ENCODE measurements around the gene CYP3A7.
"Not testable (repeated sequence)": the region's sequence is repeated elsewhere in the genome, so short reads cannot be mapped to it uniquely, and the experiment has no call there.

CYP3A7 gene

DNA sequence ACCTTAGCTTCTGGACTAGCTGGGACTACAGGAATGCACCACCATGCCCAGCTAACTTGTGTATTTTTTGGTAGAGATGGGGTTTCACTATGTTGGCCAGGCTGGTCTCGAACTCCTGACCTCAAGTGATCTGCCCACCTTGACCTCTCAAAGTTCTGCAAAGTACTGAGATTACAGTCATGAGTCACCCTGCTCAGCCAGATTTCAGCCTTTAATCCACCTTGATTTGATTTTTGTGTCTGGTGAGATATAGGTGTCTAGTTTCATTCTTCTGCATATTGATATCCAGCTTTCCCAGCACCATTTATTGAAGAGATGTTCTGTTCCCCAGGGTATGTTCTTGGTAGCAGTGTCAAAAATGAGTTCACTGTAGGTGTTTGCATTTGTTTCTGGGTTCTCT, 20.1 kb upstream of the CYP3A7 start:
- DNase-seq (ENCODE audit: insufficient read length, low spot score) (no peak), FAIRE-seq (no peak)
- TF ChIP-seq POLR2A (IDR thresholded peaks at IDR 0.05; ENCODE audit: low read depth, low read length) = no peak

DNA sequence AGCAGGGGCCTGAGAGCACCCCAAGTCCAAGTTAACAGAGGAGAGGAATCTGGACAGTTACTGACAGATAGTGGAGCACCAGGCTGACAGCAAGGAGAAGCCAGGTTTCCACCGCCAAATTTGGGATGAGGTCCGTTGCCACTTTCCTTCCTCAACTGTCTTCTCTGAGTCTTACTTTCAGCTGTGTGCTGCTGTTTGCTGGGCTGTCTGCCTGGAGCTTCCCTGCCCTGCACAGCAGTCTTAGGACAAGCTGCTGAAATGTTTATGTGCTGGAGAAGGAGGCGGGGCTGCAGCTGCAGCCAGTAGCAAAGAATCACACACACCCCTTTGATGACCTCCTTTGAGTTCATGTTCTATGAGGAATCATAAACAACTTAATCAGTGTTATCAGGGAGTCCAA, 17.4 kb upstream of the CYP3A7 start:
- TF ChIP-seq POLR2A (IDR thresholded peaks at IDR 0.05; ENCODE audit: low read depth, low read length) = no peak
- FAIRE-seq = no peak

DNA sequence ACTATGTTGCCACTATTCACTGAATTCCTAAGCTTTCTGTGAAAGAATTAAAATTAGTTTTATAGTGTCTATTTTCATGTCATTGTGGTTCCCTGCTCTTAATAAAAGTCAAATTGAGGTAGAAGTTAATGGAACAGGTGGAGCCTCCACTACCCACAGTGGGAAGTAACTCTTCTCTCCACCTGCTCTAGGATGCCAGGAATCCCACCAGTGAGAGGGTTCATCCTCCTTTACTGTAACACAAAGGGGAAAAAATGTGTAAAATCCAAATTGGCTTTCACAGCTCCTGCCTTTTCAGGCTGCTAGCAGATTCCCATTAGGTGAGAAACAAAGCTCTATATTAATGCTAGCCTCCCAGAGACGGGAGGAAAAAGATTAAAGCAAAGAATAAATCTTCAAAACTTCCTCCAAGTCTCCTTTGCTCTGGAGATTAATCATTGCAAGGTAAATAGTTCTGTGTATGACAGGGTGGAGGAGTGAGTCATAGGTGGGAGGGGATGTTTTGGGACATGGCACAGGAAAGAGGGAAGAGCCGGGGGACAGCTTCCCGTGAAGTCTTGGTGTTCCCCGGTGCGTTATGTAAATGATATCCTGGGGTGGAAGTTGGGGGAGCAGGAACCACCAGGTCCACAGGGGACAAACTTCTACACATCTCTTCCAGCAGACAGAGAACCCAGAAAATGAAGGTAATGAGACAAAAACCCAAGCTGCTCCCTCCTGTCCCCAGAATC, 16.5 kb upstream of the CYP3A7 start:
- FAIRE-seq = peak; percentile 88

More for the DNA sequence above, 17.4 kb upstream of the CYP3A7 start:
- no peak for DNase-seq (ENCODE audit: insufficient read length, low spot score)

DNA sequence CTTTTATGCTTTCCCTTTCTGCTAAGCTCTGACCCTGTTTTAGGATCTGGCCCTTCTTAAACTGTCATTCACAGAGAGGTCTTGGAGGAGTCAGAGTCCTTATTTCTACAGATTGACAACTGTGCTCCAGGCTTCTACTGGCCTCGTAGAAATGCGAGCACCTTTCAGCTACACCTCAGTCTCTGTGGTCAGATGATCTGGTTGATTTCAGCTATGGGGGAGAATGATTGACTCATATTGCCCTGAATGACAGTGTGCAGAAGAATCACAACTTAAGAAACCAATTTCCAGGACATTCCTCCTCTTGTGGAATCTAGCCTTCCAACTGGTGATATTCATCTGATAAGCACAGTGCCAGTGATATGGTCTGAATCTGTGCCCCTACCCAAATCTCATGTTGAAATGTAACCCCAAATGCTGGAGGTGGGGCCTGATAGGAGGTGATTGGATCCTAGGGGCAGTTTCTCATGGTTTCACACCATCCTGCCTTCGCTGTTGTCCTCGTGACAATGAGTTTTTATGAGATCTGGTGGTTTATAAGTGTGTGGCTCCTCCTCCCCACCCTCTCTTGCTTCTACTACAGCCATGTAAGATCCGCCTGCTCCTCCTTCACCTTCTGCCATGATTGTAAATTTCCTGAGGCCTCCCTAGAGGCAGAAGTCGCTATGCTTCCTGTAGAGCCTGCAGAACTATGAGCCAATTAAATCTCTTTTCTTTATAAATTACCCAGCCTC, 14.0 kb upstream of the CYP3A7 start:
- DNase-seq (ENCODE audit: insufficient read length, low spot score) (no peak), FAIRE-seq (no peak)
- no peak for TF ChIP-seq POLR2A (IDR thresholded peaks at IDR 0.05; ENCODE audit: low read depth, low read length)

More for the DNA sequence above, 16.5 kb upstream of the CYP3A7 start:
- not testable (repeated sequence) for DNase-seq (ENCODE audit: insufficient read length, low spot score)

DNA sequence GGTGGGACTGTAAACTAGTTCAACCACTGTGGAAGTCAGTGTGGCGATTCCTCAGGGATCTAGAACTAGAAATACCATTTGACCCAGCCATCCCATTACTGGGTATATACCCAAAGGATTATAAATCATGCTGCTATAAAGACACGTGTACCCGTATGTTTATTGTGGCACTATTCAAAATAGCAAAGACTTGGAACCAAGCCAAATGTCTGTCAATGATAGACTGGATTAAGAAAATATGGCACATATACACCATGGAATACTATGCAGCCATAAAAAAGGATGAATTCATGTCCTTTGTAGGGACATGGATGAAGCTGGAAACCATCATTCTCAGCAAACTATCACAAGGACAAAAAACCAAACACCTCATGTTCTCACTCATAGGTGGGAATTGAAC, 11.9 kb upstream of the CYP3A7 start:
- not testable (repeated sequence) for FAIRE-seq; DNase-seq (ENCODE audit: insufficient read length, low spot score)

DNA sequence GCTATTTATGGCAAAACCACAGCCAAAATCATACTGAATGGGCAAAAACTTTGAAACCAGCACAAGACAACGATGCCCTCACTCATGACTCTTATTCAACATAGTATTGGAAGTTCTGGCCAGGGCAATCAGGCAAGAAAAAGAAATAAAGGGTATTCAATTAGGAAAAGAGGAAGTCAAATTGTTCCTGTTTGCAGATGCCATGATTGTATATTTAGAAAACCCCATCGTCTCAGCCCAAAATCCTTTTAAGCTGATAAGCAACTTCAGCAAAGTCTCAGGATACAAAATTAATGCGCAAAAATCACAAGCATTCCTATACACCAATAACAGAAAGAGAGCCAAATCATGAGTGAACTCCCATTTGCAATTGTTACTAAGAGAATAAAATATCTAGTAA, 10.4 kb upstream of the CYP3A7 start:
- not testable (repeated sequence) for FAIRE-seq; DNase-seq (ENCODE audit: insufficient read length, low spot score)

DNA sequence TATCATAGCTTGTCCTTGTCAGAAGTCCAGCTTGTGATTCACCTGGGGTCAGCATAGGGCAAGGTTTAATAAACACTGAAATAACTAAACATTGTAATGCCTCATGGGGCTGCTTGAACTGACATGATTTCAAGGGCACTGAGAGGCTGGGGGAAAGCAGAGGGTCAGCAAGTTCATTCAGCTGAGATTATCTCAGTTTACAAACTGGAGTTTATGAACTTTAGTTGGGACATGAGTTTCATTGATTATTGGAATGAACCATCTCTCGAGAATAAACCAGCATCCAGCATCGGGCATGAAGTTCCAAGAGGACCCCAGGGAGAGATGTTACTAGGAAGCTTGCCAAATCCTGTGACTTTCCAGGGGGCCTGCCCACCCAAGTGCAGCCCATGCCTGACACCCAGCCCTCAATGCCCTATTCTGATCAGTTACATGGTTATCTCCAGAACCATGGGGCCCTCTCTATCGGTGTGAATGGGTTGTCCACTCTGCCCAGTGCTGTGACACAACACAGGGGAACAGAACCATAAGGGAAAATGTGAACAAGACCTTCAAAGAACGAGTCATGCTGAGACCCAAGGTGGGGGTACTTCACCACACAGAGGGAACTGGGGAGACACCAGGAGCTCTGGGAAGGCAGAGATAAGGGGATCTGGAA, 7.9 kb upstream of the CYP3A7 start:
- DNase-seq (ENCODE audit: insufficient read length, low spot score) (no peak), FAIRE-seq (no peak)
- no peak for TF ChIP-seq POLR2A (IDR thresholded peaks at IDR 0.05; ENCODE audit: low read depth, low read length)

DNA sequence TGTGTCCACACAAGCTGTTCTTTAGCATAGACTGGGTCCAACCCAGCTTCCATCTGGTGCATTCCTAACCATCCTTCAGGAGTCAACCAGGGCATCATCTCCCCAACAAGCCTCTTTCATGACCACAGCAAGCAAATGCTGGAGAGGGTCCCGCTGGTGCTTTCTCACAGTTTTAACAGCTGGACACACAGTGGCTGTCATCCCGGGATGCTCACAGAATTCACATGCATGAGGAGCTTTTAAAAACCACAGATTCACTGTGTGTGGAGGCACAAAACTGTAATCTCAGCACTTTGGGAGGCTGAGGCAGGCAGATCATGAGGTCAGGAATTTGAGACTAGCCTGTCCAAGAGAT, 6.4 kb upstream of the CYP3A7 start:
- TF ChIP-seq POLR2A (IDR thresholded peaks at IDR 0.05; ENCODE audit: low read depth, low read length) = no peak
- FAIRE-seq = no peak

DNA sequence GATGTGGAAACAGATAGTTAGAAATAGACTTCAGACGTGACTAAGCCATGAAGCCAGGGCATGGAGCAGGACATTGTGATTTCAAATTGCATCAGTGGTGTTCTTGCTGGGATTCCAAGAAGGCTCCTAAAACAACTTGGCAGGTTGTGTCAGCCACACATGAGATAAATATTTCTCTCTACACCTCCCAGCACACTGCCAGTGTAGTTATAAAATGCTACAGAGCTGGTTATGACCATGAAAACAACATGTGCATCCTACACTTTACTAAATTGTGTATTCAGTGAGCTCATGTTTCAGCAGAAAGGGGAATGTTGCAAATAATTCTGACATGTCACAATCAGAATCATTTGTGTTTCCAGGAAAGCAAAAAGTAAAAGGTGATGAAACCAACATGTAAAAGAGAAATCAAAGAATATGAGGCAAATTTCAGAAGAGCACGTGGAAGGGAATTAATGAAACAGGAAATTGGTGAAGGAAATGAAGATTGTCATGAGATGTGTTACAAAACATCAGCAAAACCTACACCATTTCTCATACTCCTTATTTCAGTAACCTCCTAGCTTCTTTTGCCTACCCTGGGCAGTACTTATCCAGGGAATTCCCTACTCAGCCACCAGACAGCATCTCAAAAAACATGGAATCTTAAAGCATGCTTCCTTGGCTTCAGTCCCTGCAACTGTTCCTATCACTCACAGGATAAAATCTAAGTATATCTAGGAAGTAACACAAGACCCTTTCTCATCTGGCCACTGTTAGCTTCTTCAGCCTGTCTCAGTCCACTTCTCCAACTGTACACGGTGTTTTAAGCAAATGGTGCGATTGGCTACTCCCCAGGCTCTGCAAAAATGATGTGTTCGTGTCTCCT, 5.8 kb upstream of the CYP3A7 start:
- FAIRE-seq = no peak
- no peak for DNase-seq (ENCODE audit: insufficient read length, low spot score)
- TF ChIP-seq POLR2A (IDR thresholded peaks at IDR 0.05; ENCODE audit: low read depth, low read length) = no peak

More for the DNA sequence above, 6.4 kb upstream of the CYP3A7 start:
- no peak for DNase-seq (ENCODE audit: insufficient read length, low spot score)

DNA sequence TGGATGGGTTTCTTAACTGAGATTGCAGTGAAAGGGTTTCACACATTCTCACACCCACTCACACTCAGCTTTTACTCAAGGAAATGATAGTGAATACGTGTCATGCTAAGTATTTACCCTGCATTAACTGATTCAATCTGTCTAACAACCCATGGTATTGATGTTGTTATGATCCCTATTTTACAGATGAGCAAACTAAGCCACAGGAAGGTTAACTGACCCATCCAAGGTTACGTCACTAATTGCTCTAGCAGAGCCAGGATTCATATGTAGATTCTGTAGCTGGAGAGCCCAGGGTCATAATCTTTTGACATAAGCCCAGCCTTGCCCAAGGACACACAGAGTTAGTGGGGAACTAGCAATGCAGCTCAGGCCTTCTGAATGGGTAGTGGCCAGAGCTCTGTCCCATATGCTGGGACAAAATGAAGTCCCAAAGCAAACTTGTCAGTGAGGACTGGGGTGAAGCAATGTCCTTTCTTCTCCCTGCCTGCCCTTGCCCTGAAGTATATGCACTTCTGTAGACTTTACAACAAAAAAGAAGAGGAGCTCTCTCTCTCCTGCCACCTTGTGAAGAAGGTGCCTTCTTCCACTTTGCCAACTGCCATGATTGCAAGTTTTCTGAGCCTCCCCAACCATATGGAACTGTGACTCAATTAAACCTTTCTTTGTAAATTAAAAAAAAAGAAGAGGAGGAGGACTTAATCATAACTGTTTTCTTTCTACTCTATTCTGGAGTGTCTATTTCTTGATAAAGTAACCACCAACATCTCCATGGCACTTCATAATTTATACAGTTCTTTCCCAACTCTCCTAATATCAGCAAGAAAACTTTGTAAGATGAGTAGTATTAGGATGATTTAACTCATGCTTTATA, 4.9 kb upstream of the CYP3A7 start:
- FAIRE-seq (no peak), DNase-seq (ENCODE audit: insufficient read length, low spot score) (no peak)
- TF ChIP-seq POLR2A (IDR thresholded peaks at IDR 0.05; ENCODE audit: low read depth, low read length) = no peak

DNA sequence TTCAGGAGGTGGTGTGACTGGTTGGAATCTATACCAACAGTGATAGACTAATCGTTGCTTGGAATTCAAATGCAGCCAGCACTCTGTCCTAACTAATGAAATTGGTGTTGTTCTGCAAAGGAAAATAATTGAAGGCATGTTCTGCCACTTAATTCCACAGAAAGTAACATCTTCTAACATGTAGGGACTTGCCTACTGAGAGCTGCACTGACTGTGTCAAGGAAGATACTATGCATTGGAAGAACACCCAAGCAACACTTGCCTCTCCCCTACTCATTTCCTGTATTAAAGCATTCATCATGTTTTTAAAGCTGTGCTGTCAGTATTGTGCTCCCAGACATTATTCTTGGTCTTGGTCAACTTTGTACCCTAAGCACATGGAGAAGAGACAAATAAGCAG, 2.7 kb upstream of the CYP3A7 start:
- no peak for FAIRE-seq
- TF ChIP-seq POLR2A (IDR thresholded peaks at IDR 0.05; ENCODE audit: low read depth, low read length) = no peak
- no peak for DNase-seq (ENCODE audit: insufficient read length, low spot score)

DNA sequence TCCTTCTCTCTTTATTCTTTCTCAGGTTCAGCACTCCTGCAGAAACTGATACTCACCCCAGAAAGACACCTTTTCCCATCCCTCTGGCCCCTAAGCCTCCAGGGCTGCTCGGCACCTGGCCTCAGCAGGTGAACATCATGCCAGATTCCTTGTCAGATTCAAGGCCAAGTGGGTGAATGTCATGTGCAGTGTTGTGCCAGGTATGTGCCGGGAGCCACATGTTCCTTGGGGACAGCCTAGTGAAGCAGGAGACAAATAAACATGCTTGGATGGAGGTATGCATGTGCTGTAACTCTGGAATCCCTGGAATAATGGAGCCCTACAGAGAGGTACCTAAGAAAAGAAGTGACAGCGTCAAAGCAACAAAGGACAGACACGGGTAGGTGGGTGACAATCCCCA, 1.7 kb upstream of the CYP3A7 start:
- not testable (repeated sequence) for DNase-seq (ENCODE audit: insufficient read length, low spot score); FAIRE-seq

DNA sequence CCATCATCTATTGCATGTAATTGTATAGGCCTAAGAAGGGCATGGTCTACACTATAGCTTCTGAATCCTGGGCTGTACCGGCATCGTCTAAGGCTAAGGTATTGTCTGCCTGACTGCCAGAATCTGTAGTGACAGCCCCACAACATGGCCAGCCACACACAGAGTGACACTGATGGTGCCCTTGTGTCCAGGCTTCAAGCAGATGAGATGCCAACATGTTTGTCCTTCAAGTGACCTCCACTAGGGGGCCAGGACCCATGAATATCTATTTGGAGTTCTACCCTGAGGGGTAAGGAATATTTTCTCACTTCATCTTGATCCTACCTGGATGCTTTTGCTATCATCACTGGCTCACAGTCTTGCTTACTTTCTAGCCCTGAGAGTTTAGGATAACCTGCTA, 1.5 kb downstream of the CYP3A7 start:
- DNase-seq (ENCODE audit: insufficient read length, low spot score) (no peak), FAIRE-seq (no peak)
- no peak for TF ChIP-seq POLR2A (IDR thresholded peaks at IDR 0.05; ENCODE audit: low read depth, low read length)
